HepG2 (cell line): Measurements from ENCODE around the gene TAF6L. TPM values are rescaled to one million over a fixed set of nuclear protein-coding genes. Genes with fewer than 3 reads are reported as not detected.

Experiments
- ARHGAP35 ChIP-seq: sonication (generic); formaldehyde crosslinking; IDR thresholded peaks from 2 replicates; pipeline ENCODE4 v1.9.0; 2022; ENCODE audit warnings: mild to moderate bottlenecking, inconsistent platforms, moderate library complexity, missing genetic modification reagents, borderline replicate concordance
- CERS6 ChIP-seq: sonication (generic); formaldehyde crosslinking; IDR thresholded peaks from 2 replicates; pipeline ENCODE4 v1.5.0; 2020; ENCODE audit warnings: missing genetic modification reagents
- CSRNP1 ChIP-seq: sonication (generic); formaldehyde crosslinking; IDR thresholded peaks from 2 replicates; pipeline ENCODE4 v1.8.1; 2023; ENCODE audit warnings: mild to moderate bottlenecking, missing genetic modification reagents
- FOSL1 ChIP-seq: sonication (generic); formaldehyde crosslinking; IDR thresholded peaks from 2 replicates; pipeline ENCODE4 v1.9.0; 2021; ENCODE audit warnings: missing genetic modification reagents, borderline replicate concordance
- GABPB1 ChIP-seq: IDR thresholded peaks from 2 replicates; pipeline ENCODE4 v1.6.1; 2016; ENCODE audit warnings: mild to moderate bottlenecking, missing genetic modification reagents, moderate library complexity, missing compliant biosample characterization
- HOXA9 ChIP-seq: sonication (generic); formaldehyde crosslinking; IDR thresholded peaks from 2 replicates; pipeline ENCODE4 v1.8.1; 2022; ENCODE audit warnings: missing genetic modification reagents, mild to moderate bottlenecking, moderate library complexity, borderline replicate concordance
- KDM4B ChIP-seq: sonication (generic); formaldehyde crosslinking; IDR thresholded peaks from 2 replicates; pipeline ENCODE4 v1.4.0; 2020; ENCODE audit warnings: missing genetic modification reagents
- NFIB ChIP-seq: sonication (generic); formaldehyde crosslinking; IDR thresholded peaks from 2 replicates; pipeline ENCODE4 v1.9.0; 2021; ENCODE audit warnings: missing genetic modification reagents, mild to moderate bottlenecking, borderline replicate concordance
- PAX8 ChIP-seq: sonication (generic); formaldehyde crosslinking; IDR thresholded peaks from 2 replicates; pipeline ENCODE4 v1.8.0; 2022; ENCODE audit warnings: mild to moderate bottlenecking, missing genetic modification reagents, borderline replicate concordance
- POLR2AphosphoS5 ChIP-seq: IDR thresholded peaks from 2 replicates; pipeline ENCODE4 v1.6.1; 2012; ENCODE audit warnings: low read depth, low read length
- TRAFD1 ChIP-seq: sonication (generic); formaldehyde crosslinking; IDR thresholded peaks from 2 replicates; pipeline ENCODE4 v1.5.1; 2020; ENCODE audit warnings: missing genetic modification reagents, mild to moderate bottlenecking, borderline replicate concordance
- YEATS4 ChIP-seq: sonication (generic); formaldehyde crosslinking; IDR thresholded peaks from 2 replicates; pipeline ENCODE4 v1.4.0; 2020; ENCODE audit warnings: missing genetic modification reagents, borderline replicate concordance
- ZFY ChIP-seq: sonication (generic); formaldehyde crosslinking; IDR thresholded peaks from 2 replicates; pipeline ENCODE4 v1.4.0; 2020; ENCODE audit warnings: missing genetic modification reagents
- ZNF501 ChIP-seq: sonication (generic); formaldehyde crosslinking; IDR thresholded peaks from 2 replicates; pipeline ENCODE4 v1.5.1; 2020; ENCODE audit warnings: mild to moderate bottlenecking, moderate library complexity, missing genetic modification reagents
- ZNF552 ChIP-seq: sonication (generic); formaldehyde crosslinking; IDR thresholded peaks from 2 replicates; pipeline ENCODE4 v1.9.0; 2022; ENCODE audit warnings: missing genetic modification reagents, mild to moderate bottlenecking, borderline replicate concordance
- ZNF609 ChIP-seq: sonication (generic); formaldehyde crosslinking; IDR thresholded peaks from 2 replicates; pipeline ENCODE4 v1.4.0; 2020; ENCODE audit warnings: mild to moderate bottlenecking, missing genetic modification reagents, borderline replicate concordance
- ZUFSP ChIP-seq: sonication (generic); formaldehyde crosslinking; IDR thresholded peaks from 2 replicates; pipeline ENCODE4 v1.9.0; 2021; ENCODE audit warnings: missing genetic modification reagents, mild to moderate bottlenecking, borderline replicate concordance
- polyA plus RNA-seq, 8 experiments: library from polyadenylated mRNA; depleted of rRNA in 3 of 8; stranded (reverse) in 7 of 8; unstranded in 1 of 8; fragments of >200 nt; fragmentation: Illumina TruSeq in 4 of 8; extraction: Trizol in 4 of 8; gene quantifications; 2 replicates each; pipeline versions ENCODE4 v1.2.1 to v1.2.3, GENCODE V29; 2011 to 2016; ENCODE audit warnings: low read depth in 4 of 8, missing spikeins in 1 of 8, mixed read lengths in 1 of 8; ENCODE audit not compliant: insufficient read depth in 1 of 8
- total RNA-seq, 5 experiments: library from RNA; depleted of rRNA; stranded (reverse); fragments of >200 nt; fragmentation: Illumina TruSeq; extraction: Trizol; gene quantifications; 2 replicates each; pipeline ENCODE4 v1.2.3, GENCODE V29; 2016; ENCODE audit warnings: low read depth in 1 of 5

TAF6L gene
- total and polyA plus RNA-seq, 2 of the 13 experiments (the other 11 are each of a cell fraction or from before 2014, with no cell fraction given) = 12.6 to 19.4 TPM

- TF ChIP-seq KDM4B (CRISPR knock-in tag) (peak; percentile 73; the same call in 1 of the 2 replicates), ZNF609 (CRISPR knock-in tag) (peak; percentile 53; the same call in 1 of the 2 replicates), ZUFSP (CRISPR knock-in tag) (no peak), ARHGAP35 (CRISPR knock-in tag) (peak; percentile 89; the same call in 1 of the 2 replicates), CERS6 (CRISPR knock-in tag) (no peak), YEATS4 (peak; percentile 98), GABPB1 (CRISPR knock-in tag) (peak; percentile 91), CSRNP1 (CRISPR knock-in tag) (peak; percentile 94), PAX8 (CRISPR knock-in tag) (peak; percentile 95; the same call in 1 of the 2 replicates), FOSL1 (CRISPR knock-in tag) (peak; percentile 21; the same call in 1 of the 2 replicates), TRAFD1 (peak; percentile 82; the same call in 1 of the 2 replicates), POLR2AphosphoS5 (peak; percentile 71), ZFY (CRISPR knock-in tag) (peak; percentile 93), NFIB (CRISPR knock-in tag) (no peak), HOXA9 (CRISPR knock-in tag) (no peak), ZNF552 (CRISPR knock-in tag) (no peak), ZNF501 (CRISPR knock-in tag) (peak; percentile 82)
Measured at GRCh38 chr11:62727165-62727871, 43.9 kb upstream of the TAF6L start, which contains the start of gene HNRNPUL2 (continued).
